ENCODE measurements around the gene AGK. TPM values are rescaled to one million over a fixed set of nuclear protein-coding genes. Genes with fewer than 3 reads are reported as not detected.

Gene AGK
- total and polyA plus RNA-seq, 2 of the 8 experiments (the other 6 are each of a cell fraction or from before 2014, with no cell fraction given) = 25.8 to 34.0 TPM

DNA sequence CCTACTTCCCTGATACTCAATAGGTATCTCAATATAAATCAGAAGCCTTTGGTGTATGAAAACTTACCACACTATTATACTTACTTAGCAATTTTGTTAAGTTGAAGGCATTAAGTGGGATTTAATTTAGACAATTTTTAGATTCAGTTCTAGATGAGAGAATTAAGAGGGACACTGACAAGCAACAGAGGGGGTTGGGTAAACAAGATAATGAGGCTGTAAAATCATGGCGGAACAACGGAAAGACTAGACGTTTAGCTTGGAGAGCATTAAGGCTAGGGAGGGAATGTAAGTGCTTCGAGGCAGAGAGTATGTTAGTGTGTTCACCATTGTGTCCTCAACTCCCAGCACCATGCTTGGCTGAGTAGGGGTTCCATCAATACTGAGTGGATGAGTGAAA lies 79.4 kb downstream of the AGK start (continued):
- TF ChIP-seq RBBP5 (IDR thresholded peaks at IDR 0.05; ENCODE audit: borderline replicate concordance, low read depth, low read length) (no peak), MAFK (IDR thresholded peaks at IDR 0.05; ENCODE audit: low read depth, low read length) (no peak)
